GM12891 (cell line): ENCODE results near the gene ECHS1.
"Not testable (repeated sequence)": the region's sequence is repeated elsewhere in the genome, so short reads cannot be mapped to it uniquely, and the experiment has no call there.

Experiments
- DNase-seq: peaks from one replicate; pipeline ENCODE4 v3.0.0; 2011; ENCODE audit warnings: low spot score; ENCODE audit not compliant: insufficient read length
- FAIRE-seq: peaks from 2 replicates; lab custom pipeline; 2011; peaks lifted over from hg19 to GRCh38; lab: Jason Lieb, UNC
- PAX5 ChIP-seq: IDR thresholded peaks from 2 replicates; pipeline ENCODE4 v1.6.1; 2011; ENCODE audit warnings: low read length, moderate library complexity, mild to moderate bottlenecking; ENCODE audit not compliant: insufficient read depth, severe bottlenecking
- POLR2A ChIP-seq: IDR thresholded peaks from 2 replicates; pipeline ENCODE4 v1.6.1; 2011; ENCODE audit warnings: low read depth, low read length, control low read depth
- POLR2AphosphoS5 ChIP-seq: IDR thresholded peaks from 2 replicates; pipeline ENCODE4 v1.6.1; 2011; ENCODE audit warnings: low read depth, low read length, control low read depth
- POU2F2 ChIP-seq: IDR thresholded peaks from 2 replicates; pipeline ENCODE4 v1.6.1; 2011; ENCODE audit warnings: low read depth, mild to moderate bottlenecking, control low read depth, low read length, moderate library complexity
- SPI1 ChIP-seq: IDR thresholded peaks from 2 replicates; pipeline ENCODE4 v1.6.1; 2011; ENCODE audit warnings: low read depth, low read length, control low read depth
- TAF1 ChIP-seq: IDR thresholded peaks from 2 replicates; pipeline ENCODE4 v1.6.1; 2011; ENCODE audit warnings: low read depth, low read length, control low read depth

The ECHS1 gene

GRCh38 chr10:133379801-133380666 is 6.9 kb upstream of the ECHS1 start:
- DNase-seq (no peak), FAIRE-seq (no peak)
- TF ChIP-seq POLR2A (no peak), PAX5 (no peak), SPI1 (no peak), POU2F2 (no peak), POLR2AphosphoS5 (no peak), TAF1 (no peak)

DNA sequence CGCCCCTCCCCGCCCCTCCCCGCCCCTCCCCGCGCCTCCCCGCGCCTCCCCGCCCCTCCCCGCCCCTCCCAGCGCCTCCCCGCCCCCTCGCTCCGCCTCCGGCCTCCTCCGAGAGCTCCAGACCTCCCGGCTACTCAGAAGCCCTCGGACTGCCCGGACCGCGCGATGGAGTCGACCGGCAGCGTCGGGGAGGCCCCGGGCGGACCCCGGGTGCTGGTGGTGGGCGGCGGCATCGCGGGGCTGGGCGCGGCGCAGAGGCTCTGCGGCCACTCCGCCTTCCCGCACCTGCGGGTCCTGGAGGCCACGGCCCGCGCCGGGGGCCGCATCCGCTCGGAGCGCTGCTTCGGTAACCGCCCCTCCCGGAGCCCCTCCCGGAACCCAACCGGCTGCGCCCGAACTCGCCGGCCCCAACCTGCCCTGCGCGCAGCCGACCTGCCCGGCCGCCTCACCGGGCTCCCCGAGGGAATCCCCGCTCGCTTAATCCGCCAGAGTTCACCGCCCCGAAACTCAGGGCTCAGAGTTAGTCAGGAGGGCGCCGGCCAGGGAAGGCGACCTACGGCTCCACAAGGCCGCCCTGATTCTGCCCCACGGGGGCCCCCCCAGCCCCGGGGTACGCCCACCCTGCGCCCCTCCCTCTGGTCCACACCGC is 6.1 kb upstream of the ECHS1 start, which contains the start of gene PAOX:
PAOX (plus strand) TSS at position 111 of the 649 bp plus-strand sequence; CDS start at position 166, 55 bp downstream.
- peak; percentile 83 for DNase-seq
- 0 out of 2 replicates have a peak, but pooled peaks have one; percentile 22 for TF ChIP-seq TAF1
- no peak for TF ChIP-seq SPI1
- TF ChIP-seq POLR2A, result no peak
- TF ChIP-seq POLR2AphosphoS5, result no peak
- FAIRE-seq, result peak; percentile 82

- no peak for DNase-seq
- FAIRE-seq, result peak; percentile 62
- TF ChIP-seq SPI1 (no peak), PAX5 (no peak), POU2F2 (no peak), POLR2A (no peak), POLR2AphosphoS5 (no peak), TAF1 (no peak)
Measured at GRCh38 chr10:133378251-133379096, 5.3 kb upstream of the ECHS1 start.

DNA sequence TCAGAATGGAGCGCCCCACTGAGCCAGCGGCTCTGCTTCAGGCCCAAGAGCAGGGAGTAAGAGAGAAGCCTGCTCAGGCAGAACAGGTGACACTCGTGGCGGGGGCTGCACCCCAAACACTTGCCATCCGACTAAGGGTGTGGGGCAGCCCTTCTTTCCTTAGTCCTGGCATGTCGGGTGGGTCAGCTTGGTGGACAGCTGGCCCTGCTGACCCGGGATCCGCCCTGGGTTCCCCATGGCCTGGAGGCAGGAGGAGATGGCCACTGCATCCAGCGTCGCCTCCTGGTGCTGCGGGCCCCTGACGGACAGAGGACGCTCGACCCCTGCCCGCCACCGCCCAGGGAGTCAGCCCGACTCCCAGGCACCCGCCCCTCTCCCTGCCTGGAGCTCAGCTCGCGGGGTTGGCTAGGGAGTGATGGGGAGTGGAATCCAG is 4.7 kb upstream of the ECHS1 start:
- DNase-seq, result no peak
- TF ChIP-seq POLR2A (no peak), TAF1 (no peak), POU2F2 (no peak), POLR2AphosphoS5 (no peak)
- no peak for FAIRE-seq

DNA sequence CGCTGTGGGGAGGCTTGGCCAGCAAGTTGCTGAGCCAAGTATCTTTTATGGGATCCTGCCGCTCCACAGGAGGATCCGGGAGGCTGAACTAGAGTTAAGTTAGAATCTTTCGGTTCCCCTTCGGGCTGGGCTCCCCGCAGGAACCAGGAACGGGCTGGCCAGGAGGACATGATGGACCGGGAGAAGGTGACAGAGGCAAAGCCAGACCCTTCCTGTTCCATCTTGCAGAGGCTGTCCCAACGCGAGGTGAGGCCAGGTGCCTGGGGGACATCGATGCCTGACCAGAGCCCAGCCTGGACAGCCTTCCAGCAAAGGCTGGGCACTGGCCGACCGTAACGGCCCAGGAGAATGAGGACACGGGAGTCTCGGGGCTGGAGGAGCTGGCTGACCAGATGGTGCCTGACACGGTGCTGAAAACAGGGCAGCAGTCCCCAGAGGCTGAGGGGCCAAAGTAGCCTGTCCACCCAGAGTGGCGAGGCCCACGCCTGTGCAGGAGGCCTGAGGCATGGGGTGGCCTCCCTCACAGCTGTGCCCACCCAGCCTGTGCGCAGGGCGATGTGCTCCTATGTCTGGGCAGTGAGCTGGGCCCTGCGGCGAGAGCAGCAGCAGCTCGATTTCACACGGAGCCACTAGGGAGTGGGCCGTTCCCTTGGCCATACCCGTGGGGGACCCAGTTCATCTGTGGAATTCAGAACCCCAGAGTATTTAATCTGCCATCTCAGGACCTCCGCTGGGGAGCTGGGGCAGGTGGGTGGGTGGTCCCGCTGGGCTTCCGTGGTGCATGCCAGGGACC is 4.1 kb upstream of the ECHS1 start:
- DNase-seq, result no peak
- FAIRE-seq, result no peak
- TF ChIP-seq POLR2A (no peak), SPI1 (no peak), POU2F2 (no peak), POLR2AphosphoS5 (no peak), PAX5 (no peak), TAF1 (no peak)

GRCh38 chr10:133376183-133376582 is 3.0 kb upstream of the ECHS1 start:
- not testable (repeated sequence) for FAIRE-seq

GRCh38 chr10:133375357-133376115 is 2.4 kb upstream of the ECHS1 start:
- DNase-seq (no peak), FAIRE-seq (no peak)
- no peak for TF ChIP-seq POU2F2
- TF ChIP-seq TAF1, result no peak
- TF ChIP-seq POLR2A, result no peak
- no peak for TF ChIP-seq SPI1
- TF ChIP-seq PAX5, result no peak
- no peak for TF ChIP-seq POLR2AphosphoS5

More at GRCh38 chr10:133376183-133376582, 3.0 kb upstream of the ECHS1 start:
- DNase-seq, result not testable (repeated sequence)

DNA sequence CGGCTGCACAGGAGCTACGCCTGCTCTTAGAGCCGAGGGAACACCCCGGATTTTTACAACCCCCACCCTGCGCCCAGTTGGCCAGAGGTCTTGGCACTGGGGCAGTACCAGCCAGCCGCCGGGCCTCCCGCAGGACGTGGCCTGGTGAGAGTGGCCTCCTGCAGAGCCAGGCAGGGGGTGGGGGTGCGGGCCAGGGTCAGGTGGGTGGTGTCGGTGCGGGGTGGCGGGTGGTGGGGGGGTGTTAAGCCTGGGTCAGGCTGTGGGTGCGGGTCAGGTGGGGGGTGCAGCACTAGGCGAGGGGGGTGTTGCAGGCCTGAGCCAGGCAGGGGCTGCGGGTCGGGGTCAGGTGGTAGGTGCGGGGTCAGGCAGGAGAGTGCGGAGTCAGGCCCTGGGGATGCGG is 647 bp downstream of the ECHS1 start:
- DNase-seq (no peak), FAIRE-seq (no peak)
- TF ChIP-seq POU2F2, result no peak
